Subcutaneous adipose tissue (tissue), 4 donors: ENCODE measurements around the gene CHRNB4. TPM values are rescaled to one million over a fixed set of nuclear protein-coding genes. Genes with fewer than 3 reads are reported as not detected.

Source experiments
- CTCF ChIP-seq: fragments of 450-650 bp; IDR thresholded peaks from one replicate; pipeline ENCODE4 v1.5.1; 2016; ENCODE audit warnings: low read depth, mild to moderate bottlenecking, control low read depth, antibody characterized with exemption, moderate library complexity
- total RNA-seq, 4 donors: library from RNA; depleted of rRNA; stranded (reverse); fragments of >200 nt; gene quantifications; one replicate each; pipeline ENCODE4 v1.1.0, GENCODE V29; 2016

The CHRNB4 gene
- total RNA-seq, 4 donors from 2014 or later: not detected

GRCh38 chr15:78651930-78652615 lies 11.1 kb upstream of the CHRNB4 start:
- TF ChIP-seq CTCF: no peak

GRCh38 chr15:78651007-78651406 lies 10.0 kb upstream of the CHRNB4 start:
- TF ChIP-seq CTCF: no peak

- no peak for TF ChIP-seq CTCF
Measured at GRCh38 chr15:78650022-78650421, 9.0 kb upstream of the CHRNB4 start.

- TF ChIP-seq CTCF: no peak
Measured at GRCh38 chr15:78645009-78645408, 4.0 kb upstream of the CHRNB4 start.

- TF ChIP-seq CTCF: no peak
Measured at GRCh38 chr15:78642331-78642730, 1.3 kb upstream of the CHRNB4 start.

- TF ChIP-seq CTCF: no peak
Measured at GRCh38 chr15:78641749-78642275, 802 bp upstream of the CHRNB4 start.

GRCh38 chr15:78640527-78641101 lies 396 bp downstream of the CHRNB4 start:
- no peak for TF ChIP-seq CTCF
